ENCODE data around the gene NOSIP.

NOSIP gene

GRCh38 chr19:49587227-49587626 is 6.9 kb upstream of the NOSIP start:
- TF ChIP-seq EZH2 (IDR thresholded peaks at IDR 0.05; ENCODE audit: borderline replicate concordance, low read length): no peak
- no peak for TF ChIP-seq CTCF (IDR thresholded peaks at IDR 0.05; ENCODE audit: low read length)
- no peaks in the 10 kb centered on the region for H3K27me3 ChIP-seq (ENCODE audit: insufficient read depth, low read length)
- H4K20me1 ChIP-seq (ENCODE audit: insufficient read depth, low read length): no peaks in the 10 kb centered on the region
- no peaks in the 10 kb centered on the region for H3K9me2 ChIP-seq (ENCODE audit: low read depth, low read length)
- no peaks in the 10 kb centered on the region for H3K4me1 ChIP-seq (ENCODE audit: insufficient read depth, low read length, severe bottlenecking)
- H3K79me2 ChIP-seq (ENCODE audit: insufficient read depth, low read length): peaks cover 5% of the 10 kb centered on the region; the same call in 1 of the 2 replicates
- H3K4me3 ChIP-seq (ENCODE audit: low read depth, low read length, poor library complexity, severe bottlenecking): no peak overlapping the region
- H3K9ac ChIP-seq (ENCODE audit: low read length): no peak overlapping the region
- no peaks in the 10 kb centered on the region for H3F3A ChIP-seq (ENCODE audit: insufficient read depth, low read length)
- no peak overlapping the region for H3K27ac ChIP-seq (ENCODE audit: low read depth, low read length, poor library complexity, severe bottlenecking)
- H3K36me3 ChIP-seq (ENCODE audit: insufficient read depth, low read length): no peaks in the 10 kb centered on the region
- H2AFZ ChIP-seq (ENCODE audit: low read length): no peak overlapping the region
- no peak overlapping the region for H3K4me2 ChIP-seq (ENCODE audit: low read length)
- H3K9me3 ChIP-seq (ENCODE audit: low read length): no peaks in the 10 kb centered on the region

DNA sequence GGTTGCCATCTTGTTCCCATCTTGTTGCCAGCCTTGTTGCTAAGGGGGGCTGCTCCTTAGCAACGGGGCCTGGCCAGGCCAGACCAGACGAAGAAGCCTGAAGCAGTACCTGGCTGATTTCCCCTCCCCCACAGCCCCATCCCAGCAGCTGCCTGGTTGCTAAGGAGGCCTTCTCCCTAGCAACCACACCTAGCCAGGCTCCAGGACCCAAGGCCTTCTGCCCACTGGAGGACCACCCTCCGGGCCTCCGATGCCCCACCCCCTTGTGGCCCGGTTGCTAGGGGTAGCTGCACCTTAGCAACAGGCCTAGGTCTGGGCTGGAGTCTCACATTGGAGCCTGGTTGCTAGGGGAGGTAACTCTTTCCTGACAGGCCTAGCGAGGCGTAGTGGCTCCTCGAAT is 4.7 kb upstream of the NOSIP start:
- Histone ChIP-seq H4K20me1 (ENCODE audit: insufficient read depth, low read length) (no peaks in the 10 kb centered on the region), H3K27me3 (ENCODE audit: insufficient read depth, low read length) (no peaks in the 10 kb centered on the region), H3K9ac (ENCODE audit: low read length) (no peak overlapping the region), H3K9me3 (ENCODE audit: low read length) (no peaks in the 10 kb centered on the region), H2AFZ (ENCODE audit: low read length) (no peak overlapping the region), H3K4me2 (ENCODE audit: low read length) (no peak overlapping the region), H3F3A (ENCODE audit: insufficient read depth, low read length) (no peaks in the 10 kb centered on the region), H3K4me3 (ENCODE audit: low read depth, low read length, poor library complexity, severe bottlenecking) (no peak overlapping the region), H3K79me2 (ENCODE audit: insufficient read depth, low read length) (peaks cover 2% of the 10 kb centered on the region; the same call in 1 of the 2 replicates), H3K27ac (ENCODE audit: low read depth, low read length, poor library complexity, severe bottlenecking) (no peak overlapping the region), H3K9me2 (ENCODE audit: low read depth, low read length) (no peaks in the 10 kb centered on the region), H3K36me3 (ENCODE audit: insufficient read depth, low read length) (no peaks in the 10 kb centered on the region), H3K4me1 (ENCODE audit: insufficient read depth, low read length, severe bottlenecking) (peaks cover 13% of the 10 kb centered on the region)
- TF ChIP-seq CTCF (IDR thresholded peaks at IDR 0.05; ENCODE audit: low read length): no peak
- no peak for TF ChIP-seq EZH2 (IDR thresholded peaks at IDR 0.05; ENCODE audit: borderline replicate concordance, low read length)

DNA sequence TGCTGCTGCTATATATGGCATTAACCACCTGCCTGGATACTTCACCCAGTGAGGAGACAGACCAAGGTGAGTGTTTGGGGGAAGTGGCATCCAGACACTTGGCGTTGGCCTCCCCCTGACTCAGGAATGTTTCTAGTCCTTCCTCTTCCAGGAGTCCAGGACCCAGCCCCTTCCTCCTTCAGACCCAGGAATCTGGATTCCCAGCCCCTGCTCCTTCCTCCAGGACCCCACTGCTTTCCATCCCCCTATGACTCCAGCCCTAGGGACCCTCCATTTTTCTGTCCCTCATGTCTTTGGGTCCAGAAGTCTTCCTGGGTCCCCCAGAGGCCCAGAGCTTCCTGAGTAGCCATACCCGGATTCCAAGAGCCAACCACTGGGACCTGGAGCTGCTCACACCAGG is 2.9 kb upstream of the NOSIP start:
- Histone ChIP-seq H3K4me2 (ENCODE audit: low read length) (no peak overlapping the region), H3K27me3 (ENCODE audit: insufficient read depth, low read length) (no peaks in the 10 kb centered on the region), H3K36me3 (ENCODE audit: insufficient read depth, low read length) (no peaks in the 10 kb centered on the region), H3K27ac (ENCODE audit: low read depth, low read length, poor library complexity, severe bottlenecking) (no peak overlapping the region), H3K4me3 (ENCODE audit: low read depth, low read length, poor library complexity, severe bottlenecking) (no peak overlapping the region), H2AFZ (ENCODE audit: low read length) (no peak overlapping the region), H4K20me1 (ENCODE audit: insufficient read depth, low read length) (no peaks in the 10 kb centered on the region), H3K9me3 (ENCODE audit: low read length) (no peaks in the 10 kb centered on the region), H3K4me1 (ENCODE audit: insufficient read depth, low read length, severe bottlenecking) (peaks cover 27% of the 10 kb centered on the region), H3K9ac (ENCODE audit: low read length) (no peak overlapping the region), H3K79me2 (ENCODE audit: insufficient read depth, low read length) (peaks cover 15% of the 10 kb centered on the region), H3F3A (ENCODE audit: insufficient read depth, low read length) (no peaks in the 10 kb centered on the region), H3K9me2 (ENCODE audit: low read depth, low read length) (no peaks in the 10 kb centered on the region)
- TF ChIP-seq CTCF (IDR thresholded peaks at IDR 0.05; ENCODE audit: low read length): no peak
- TF ChIP-seq EZH2 (IDR thresholded peaks at IDR 0.05; ENCODE audit: borderline replicate concordance, low read length): no peak

Measured in OCI-LY1 (cell line).